NCI-H146 treated with DMSO at 0.1 percent for 48 hours (cell line): ENCODE results near the gene WDR83.
"Not testable (repeated sequence)": the region's sequence is repeated elsewhere in the genome, so short reads cannot be mapped to it uniquely, and the experiment has no call there.

Experiments used
- DNase-seq: peaks from one replicate; lab custom pipeline; 2025; ENCODE audit not compliant: unreplicated experiment; lab: John Stamatoyannopoulos, UW

Gene WDR83

DNA sequence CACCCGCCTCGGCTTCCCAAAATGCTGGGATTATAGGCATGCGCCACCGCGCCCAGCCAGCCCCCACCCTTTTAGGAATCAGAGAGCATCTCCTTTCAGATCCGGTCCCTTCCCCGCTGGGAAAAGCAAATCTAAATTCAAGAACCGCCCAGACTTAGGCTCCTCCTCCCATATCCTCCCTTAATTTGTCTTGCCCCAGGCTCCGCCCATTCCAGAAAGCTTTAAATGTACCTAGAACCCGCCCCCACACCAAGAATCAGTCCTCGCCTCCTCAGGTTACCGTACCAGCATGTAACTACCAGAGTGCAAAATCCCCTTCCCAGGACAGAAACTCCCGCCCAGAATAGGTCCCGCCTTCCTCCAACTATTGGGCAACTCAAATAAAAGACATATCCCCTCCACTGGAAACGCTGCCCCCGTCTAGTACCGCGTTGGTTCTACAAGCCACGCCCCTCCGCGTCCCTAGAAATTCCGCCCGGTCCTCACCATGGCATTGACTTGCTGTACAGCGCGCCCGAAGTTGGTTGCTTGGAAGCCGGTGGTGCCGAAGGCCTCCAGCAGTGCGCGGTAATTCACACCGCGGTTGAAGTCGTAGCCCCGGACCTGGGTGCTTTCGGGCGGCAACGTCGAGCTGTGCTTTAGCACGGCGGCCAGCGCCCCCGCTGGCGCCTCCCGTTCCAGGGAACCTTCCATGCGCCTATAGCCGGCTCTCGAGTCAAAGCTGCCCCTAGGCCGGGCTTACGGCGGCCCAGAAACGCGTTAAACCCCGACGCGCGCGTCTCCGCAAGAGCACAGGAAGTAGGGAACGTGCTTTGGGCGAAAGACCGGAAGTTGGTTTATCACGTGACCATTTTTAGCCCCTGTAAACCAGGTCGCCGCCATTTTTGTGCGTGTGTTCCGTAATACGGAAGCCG lies 14.7 kb downstream of the WDR83 start, which contains the start of gene DHPS:
DHPS (minus strand) TSS at position 807 of the 914 bp plus-strand sequence; CDS start at position 693, 114 bp downstream.
- DNase-seq, result peak; percentile 99

DNA sequence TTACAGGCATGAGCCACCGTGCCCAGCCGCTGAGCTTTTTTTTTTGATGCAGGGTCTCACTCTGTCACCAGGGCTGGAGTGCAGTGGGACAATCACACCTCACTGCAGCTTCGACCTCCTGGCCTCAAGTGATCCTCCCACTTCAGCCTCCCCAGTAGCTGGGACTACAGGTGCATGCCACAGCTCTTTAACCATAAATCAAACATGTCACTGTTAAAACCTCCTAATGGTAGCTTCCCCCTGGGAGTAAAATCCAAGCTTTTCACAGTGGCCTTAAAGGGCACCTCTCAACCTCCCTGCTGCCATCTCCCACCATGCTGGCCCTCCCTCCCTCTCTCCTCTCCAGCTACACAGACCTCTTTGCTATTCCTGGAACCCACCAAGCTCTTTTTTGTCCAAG lies 19.2 kb downstream of the WDR83 start:
- DNase-seq, result no peak

DNA sequence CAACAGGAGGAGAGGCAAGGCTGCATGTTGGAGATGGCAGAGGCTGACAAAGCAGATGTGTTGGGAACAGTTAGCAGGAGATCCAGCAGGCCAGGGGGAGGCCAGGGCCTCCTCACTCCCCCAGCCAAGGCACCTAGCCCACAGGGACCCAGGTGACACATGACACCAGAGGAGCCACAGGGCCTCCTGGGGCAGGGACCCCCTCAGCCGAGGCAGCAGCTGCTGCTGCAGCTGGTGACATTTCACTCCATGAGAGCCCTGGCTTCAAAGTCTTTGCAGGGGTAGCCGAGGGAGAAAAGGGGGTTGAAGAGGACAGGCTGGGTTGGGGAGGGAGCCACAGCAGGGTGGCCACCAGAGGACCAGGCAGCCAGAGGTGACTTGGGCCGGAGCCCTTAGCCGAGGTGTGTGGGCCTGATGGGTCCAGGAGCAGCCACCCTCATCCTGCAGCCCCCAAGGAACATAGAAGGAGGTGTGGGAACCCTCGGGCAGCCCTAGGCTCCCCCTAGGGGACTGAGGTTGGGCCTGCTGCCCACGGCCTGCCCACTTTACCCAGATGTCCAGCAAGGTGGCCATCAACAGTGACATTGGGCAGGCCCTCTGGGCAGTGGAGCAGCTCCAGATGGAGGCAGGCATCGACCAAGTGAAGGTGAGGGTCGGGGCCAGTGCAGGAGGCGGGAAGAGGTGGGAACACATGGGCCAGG lies 21.0 kb downstream of the WDR83 start, which contains the start of gene GNG14:
GNG14 (plus strand) TSS at position 503 of the 701 bp plus-strand sequence; CDS start at position 554, 51 bp downstream.
- DNase-seq, result no peak

DNA sequence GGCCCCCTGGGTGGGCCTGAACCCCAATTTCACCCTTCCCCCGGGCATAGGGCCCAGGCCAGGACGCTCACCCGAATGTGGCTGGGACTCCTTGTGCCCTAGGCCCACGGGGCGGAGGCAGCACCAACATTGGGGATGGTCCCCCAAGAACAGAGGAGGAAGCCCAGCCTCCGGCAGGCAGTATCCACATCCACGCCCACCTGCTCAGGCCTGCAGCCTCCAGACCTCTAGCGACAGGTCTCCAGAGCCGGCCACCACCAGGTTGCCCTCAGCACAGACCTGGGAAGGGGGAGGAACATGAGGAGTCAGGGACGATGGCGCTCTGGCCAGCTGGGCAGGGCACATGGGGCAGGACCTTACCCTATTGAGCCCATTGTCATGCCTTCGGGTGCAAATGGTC lies 22.4 kb downstream of the WDR83 start:
- DNase-seq, result no peak

DNA sequence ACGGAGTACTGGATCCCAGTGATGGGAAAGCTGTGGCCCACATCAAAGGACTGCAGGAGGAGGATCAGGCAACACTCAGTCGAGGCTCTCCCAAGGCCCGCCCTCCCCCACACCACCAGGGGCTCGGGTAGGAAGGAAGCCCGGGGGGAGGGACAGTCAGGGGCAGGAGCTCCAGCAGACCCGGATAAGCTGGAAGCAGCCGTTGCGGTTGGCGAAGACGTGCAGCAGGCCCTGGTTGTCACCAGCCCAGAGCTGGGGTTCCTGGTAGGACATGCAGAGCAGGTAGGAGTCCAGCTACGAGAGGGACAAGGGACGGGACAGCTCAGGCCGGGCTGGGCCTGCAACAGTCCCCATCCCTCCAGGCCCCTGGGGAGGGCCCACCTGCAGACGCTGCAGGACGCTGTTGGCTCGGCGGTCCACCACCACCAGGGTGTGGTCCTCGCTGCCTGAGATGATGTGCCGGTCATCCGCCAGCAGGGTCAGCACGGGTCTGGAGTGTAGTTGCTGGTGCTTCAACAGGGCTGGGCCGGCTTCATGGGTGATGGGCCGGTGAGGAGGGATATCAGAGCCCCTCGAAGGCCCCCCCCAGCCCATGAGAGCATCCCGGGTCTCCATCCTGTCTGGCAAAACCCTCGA lies 23.1 kb downstream of the WDR83 start:
- no peak for DNase-seq

DNA sequence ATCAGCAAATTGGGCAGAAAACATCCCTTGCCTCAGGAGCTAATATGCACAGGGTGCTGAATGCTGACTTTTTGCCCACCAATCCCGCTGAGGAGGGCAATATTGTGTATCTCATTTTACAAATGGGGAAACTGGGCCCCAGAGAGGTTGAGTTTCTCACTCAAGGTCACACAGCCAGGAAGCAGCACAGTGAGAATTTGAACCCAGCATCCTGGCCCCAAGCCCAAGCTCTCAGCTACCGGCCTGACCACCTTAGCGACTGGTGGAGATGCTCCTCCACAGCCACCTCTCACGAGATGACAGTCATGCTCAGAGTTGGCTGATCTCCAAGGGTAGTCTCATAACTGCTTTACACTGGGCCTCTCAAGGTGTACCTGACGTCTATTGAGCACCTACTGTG lies 26.4 kb downstream of the WDR83 start:
- no peak for DNase-seq

DNA sequence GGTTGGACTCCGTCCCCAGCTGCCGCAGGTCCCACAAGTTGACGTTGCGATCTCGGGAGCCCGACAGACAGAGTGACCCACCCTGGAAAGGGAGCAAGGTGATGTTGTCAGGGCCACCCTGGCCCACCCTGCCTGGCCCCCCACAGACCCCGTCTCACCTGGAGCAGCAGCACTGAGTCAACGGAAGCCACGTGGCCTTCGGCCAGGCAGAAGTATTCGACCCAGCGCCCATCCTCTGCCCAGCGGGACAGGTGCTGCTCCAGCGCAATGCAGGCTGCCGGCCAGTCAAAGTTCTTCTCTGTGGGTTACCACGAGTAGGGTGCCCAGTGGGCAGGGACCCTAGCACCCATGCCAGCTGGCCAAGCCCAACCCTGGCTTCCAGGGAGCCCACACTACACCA lies 28.0 kb downstream of the WDR83 start:
- no peak for DNase-seq

DNA sequence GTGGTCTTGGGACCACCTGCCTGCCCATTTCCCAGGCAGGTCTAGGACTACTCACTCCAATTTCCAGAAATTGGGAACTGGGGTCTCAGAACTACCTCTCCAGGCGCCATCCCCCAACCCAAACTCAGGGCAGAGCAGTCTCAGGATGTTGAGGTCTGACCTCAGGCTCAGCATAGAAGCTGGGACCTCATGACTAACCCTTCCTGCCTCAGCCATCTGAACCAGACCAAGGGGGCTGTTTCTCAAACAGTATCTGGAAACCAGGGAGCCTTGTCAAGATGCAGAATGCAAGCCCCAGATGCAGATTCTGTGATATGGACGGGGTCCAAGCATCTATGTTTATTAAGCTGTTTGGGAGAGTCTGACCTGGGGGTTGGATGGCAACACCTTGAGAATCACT lies 28.5 kb downstream of the WDR83 start:
- no peak for DNase-seq

DNA sequence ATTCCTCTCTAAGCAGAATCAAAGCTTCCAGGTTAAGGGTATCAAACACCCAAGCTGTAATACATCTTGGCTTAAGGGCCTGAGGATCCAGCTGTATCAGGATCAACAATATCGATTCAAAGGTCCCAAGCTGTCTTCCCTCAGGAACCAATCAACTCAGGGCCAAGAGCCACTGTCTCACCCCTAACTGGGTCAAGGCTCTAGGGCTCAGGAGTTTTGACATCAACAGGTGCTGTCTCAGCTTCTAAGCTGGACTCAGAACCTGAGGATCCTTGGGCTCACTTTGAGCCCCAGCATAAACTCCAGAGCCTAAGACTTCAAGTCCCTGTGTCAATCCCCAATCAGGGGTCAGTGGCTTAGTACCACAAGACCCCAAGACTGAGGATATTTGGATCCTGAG lies 28.9 kb downstream of the WDR83 start:
- DNase-seq, result no peak

DNA sequence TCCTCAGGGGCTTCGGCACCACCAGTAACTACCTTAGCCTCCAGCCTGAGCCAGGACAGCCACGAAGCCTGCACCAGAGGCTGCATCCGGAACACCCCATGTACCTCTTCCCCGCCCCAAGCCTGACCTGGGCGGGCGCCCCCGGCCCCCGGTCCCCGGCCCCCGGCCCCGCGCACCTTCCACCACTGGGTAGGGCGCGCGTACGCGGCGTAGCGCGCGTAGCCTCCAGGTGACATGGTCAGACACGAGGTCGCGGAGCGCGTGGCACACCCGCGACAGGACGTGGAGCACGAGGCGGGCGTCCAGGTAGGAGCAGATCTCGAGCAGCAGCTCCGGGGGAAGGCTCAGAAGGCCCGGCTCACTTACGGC lies 29.4 kb downstream of the WDR83 start:
- no peak for DNase-seq

DNA sequence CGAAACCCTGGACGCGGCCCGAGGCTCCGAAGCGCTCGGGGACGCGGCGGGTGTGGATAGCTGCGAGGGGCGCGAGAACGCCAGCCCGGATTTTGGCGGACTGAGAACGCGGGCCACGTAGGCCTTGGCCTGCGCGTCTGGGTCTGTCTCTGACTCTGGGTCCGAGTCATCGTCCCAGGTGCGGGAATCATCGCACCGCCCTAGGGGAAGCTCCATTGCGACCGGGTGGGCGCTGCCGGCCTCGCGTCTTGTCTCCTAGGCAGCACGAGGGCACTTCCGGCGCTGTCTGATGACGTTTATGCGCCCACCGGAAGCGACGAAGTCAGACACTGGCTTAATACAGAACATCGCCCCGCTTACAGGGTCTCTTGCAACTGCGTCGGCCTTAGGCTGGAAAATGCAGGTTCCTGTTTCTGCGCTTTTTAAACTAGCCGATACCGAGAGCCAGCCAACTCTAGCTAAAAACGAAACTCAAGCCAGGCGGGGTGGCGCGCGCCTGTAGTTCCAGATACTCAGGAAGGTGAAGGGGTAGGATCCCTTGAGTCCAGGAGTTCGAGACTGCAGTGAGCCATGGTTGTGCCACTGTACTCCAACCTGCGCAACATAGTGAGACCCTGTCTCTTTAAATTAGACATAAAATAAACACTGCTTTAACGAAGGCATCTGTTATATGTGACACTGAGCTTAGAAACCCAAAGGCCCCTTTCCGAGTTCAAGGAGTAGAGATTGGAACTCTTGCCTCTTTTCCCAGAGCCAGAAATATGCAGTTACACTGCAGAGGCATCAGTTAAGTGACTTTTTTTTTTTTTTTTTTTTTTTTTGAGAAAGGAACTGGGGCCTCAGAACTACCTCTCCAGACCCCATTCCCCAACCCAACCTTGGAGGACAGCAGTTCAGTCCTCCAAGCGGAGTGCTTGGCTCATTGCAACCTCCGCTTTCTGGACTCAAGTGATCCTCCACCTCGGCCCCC lies 30.0 kb downstream of the WDR83 start, which contains the start of gene FBXW9:
FBXW9 (minus strand) TSS at position 266 of the 970 bp plus-strand sequence; CDS start at position 216, 50 bp downstream.
- DNase-seq, result peak; percentile 91

DNA sequence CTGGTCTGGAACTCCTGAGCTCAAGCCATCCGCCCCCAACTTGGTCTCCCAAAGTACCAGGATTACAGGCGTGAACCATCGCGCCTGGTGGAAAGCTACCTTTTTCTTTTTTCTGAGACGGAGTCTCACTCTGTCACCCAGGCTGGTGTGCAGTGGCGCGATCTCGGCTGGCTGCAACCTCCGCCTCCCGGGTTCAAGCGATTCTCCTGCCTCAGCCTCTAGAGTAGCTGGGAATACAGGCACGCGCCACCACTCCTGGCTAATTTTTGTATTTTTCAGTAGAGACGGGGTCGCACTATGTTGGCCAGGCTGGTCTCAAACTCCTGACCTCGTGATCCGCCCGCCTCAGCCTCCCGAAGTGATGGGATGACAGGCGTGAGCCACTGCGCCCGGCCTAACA lies 30.8 kb downstream of the WDR83 start:
- DNase-seq, result not testable (repeated sequence)

DNA sequence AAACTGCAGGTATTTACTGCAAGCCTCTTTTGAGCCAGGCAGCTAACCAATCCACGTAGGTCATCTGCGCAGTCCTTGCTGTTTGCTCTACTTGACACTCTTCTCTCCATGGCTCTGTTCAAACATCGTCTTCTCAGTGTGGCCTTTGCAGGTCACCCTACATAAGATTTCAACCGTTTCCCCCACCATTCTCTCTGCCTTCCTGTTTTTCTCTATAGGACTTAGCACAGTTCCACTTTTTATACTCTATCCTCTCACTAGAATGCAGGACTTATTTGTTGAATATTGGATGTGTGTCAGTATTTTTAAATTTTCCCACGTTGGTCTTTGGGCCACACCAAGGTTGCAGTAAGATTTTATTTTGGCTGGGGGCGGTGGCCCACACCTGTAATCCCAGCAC lies 31.5 kb downstream of the WDR83 start:
- no peak for DNase-seq

DNA sequence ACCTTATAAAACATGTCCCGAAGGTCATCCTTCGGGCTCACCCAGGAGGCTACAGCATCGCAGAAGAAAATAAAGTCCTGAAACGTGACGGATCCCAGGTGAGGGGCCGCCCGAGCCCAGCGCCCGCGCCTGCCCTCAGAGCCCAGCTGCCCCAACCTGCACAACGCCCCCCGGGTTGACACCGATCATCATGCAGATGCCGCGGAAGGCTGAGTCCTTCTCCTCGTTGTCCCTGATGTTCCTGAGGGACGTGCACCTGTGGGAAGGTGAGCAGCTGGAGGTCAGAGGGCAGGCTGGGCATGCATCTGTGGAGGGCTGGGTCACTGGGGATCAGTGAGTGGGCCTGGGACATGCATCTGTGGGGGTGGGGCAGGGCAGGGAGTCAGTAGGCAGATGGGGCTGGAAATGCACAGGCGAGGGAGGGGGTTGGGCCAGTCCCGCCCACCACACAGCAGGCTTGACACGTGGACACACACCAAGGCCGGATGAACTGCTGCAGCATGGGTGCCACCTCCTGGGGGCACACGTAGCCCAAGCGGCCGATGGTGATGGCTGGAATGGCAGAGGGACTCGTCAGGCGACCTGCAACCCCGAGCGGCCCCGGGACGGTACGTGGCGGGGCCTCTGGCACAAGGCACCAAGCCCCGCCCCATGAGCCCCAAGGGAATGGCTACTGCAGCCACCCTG lies 35.1 kb downstream of the WDR83 start:
- DNase-seq, result no peak

DNA sequence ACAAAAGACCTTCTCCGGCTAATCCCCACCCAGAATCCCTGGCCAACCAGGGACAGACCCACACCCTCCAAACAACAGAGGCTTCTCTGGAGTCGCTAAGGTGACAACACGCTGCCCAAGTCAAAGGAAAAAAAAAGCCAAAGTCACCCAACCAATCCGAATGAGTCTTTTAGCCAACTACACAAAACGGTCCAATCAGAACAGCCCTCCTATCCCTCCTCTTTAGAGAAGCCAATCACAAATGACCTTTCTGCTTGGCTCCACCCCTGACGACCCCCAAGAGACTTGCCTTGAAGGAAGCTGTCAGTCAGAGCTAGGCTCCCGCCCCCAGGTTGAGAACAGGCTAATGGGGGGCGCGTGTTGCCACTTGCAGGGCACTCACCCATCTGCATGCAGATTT lies 36.4 kb downstream of the WDR83 start:
- DNase-seq, result no peak

DNA sequence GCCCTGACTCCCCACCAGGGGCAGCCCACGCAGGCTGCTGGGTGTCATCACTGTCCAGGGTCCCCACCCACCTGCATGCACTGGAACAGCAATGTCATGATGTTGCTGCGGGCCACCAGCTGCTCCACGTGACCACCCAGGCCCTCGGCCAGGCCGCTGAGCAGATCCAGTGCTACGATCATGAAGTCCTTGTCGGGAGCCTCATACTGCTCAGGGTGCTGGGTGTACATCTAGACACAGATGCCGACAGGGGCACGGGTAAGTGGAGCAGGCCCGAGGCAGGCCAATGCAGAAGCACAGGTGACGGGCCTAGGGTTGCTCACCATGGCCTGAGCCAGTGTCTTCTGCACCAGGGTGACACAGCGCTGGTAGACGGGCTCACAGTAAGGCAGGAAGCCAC lies 38.6 kb downstream of the WDR83 start:
- DNase-seq, result no peak

DNA sequence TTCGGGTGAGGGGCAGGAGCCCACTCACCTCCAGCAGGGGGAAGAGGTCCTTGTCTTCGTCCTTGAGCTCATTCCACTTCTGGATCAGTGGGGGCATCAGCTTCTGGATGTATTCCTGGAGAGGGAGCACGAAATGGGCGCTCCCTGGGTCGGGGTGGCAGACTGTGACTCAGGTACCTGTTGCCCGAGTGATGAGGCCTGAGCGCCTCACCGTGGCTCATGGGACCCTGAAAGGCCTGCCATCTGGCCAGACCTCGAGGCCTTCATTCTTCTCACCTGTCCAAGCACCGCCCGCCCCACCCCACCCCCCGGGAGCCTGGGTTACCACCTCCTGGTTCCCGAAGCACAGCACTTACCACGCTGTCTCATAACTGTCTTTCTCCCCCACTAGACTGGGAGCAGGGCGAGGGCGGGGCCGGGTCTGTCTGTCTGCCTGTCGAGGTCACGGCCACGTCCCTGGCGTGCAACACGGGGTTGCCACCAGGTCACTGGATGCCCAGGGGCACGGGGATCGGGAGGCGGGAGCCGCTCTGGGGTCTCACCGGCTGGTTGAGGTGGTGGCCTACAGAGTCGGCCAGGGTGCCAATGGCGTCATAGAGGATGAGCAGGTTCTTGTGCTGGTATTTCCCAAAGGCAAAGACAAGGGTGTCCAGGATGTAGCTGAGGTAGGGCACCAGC lies 39.2 kb downstream of the WDR83 start:
- no peak for DNase-seq

DNA sequence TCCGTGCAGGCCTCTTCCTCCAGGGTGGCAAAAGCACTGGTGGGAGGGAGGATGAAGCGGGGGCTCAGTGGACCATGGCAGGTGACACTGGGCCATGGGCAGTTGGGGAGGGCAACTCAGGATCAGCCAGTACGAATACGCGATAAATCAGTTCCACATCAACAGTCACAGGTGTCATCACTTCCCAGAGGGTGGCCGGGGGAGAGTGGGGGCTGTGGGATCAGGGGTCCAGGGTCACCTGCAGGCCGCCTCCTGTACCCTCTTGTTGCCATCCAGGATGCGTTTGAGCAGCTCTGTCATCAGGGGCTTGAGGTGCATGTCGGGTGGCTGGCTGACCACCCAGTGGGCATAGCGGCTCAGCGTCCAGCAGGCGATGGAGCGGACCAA lies 39.7 kb downstream of the WDR83 start:
- DNase-seq, result no peak

DNA sequence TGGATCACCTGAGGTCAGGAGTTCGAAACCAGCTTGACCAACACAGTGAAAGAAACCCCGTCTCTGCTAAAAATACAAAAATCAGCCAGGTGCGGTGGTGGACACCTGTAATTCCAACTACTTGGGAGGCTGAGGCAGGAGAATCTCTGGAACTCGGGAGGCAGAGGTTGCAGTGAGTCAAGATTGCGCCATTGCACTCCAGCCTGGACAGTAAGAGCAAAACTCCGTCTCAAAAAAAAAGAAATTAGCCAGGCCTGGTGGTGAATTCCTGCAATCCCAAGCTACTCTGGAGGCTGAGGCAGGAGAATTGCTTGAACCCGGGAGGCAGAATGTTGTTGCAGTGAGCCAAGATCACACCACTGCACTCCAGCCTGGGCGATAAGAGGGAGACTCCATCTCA lies 42.0 kb downstream of the WDR83 start:
- DNase-seq, result no peak
